GM21619 (cell line): ENCODE measurements around the gene SS18L1.
A peak's percentile ranks its signal among the peaks of the same experiment; 100 is the strongest.

Source experiments
- ATAC-seq: cut with Tn5 transposase; IDR thresholded peaks from one replicate; pipeline ENCODE4 v1.9.1; 2021; ENCODE audit not compliant: unreplicated experiment

SS18L1 gene

GRCh38 chr20:62191781-62192559 lies 48.4 kb downstream of the SS18L1 start:
- ATAC-seq, result no peak

GRCh38 chr20:62192635-62193034 lies 49.1 kb downstream of the SS18L1 start:
- no peak for ATAC-seq

GRCh38 chr20:62193079-62194025 lies 49.8 kb downstream of the SS18L1 start:
- ATAC-seq, result no peak

GRCh38 chr20:62195075-62195405 lies 51.5 kb downstream of the SS18L1 start:
- no peak for ATAC-seq

GRCh38 chr20:62195736-62196135 lies 52.2 kb downstream of the SS18L1 start:
- no peak for ATAC-seq

- no peak for ATAC-seq
Observed at GRCh38 chr20:62196286-62196685, 52.7 kb downstream of the SS18L1 start.

- no peak for ATAC-seq
Observed at GRCh38 chr20:62197311-62197710, 53.7 kb downstream of the SS18L1 start.

- no peak for ATAC-seq
Observed at GRCh38 chr20:62197801-62198200, 54.2 kb downstream of the SS18L1 start.

- no peak for ATAC-seq
Observed at GRCh38 chr20:62198496-62198895, 54.9 kb downstream of the SS18L1 start.

- no peak for ATAC-seq
Observed at GRCh38 chr20:62198931-62199330, 55.4 kb downstream of the SS18L1 start.

GRCh38 chr20:62200491-62201172 lies 57.1 kb downstream of the SS18L1 start:
- no peak for ATAC-seq

GRCh38 chr20:62201173-62202082 lies 57.9 kb downstream of the SS18L1 start:
- ATAC-seq, result peak; percentile 83

- no peak for ATAC-seq
Observed at GRCh38 chr20:62202083-62202395, 58.5 kb downstream of the SS18L1 start.

- ATAC-seq, result no peak
Observed at GRCh38 chr20:62202676-62203377, 59.3 kb downstream of the SS18L1 start.

GRCh38 chr20:62203378-62204030 lies 59.9 kb downstream of the SS18L1 start:
- ATAC-seq, result no peak

- no peak for ATAC-seq
Observed at GRCh38 chr20:62205618-62206387, 62.2 kb downstream of the SS18L1 start.

- ATAC-seq, result no peak
Observed at GRCh38 chr20:62206388-62206775, 62.8 kb downstream of the SS18L1 start.

GRCh38 chr20:62208061-62208794 lies 64.7 kb downstream of the SS18L1 start:
- no peak for ATAC-seq
